ENCODE data around the gene PPFIA1. TPM values are rescaled to one million over a fixed set of nuclear protein-coding genes. Genes with fewer than 3 reads are reported as not detected.

PPFIA1 gene
- total RNA-seq, 4 donors from 2014 or later, result 34.9 to 141 (median 69.7) TPM

DNA sequence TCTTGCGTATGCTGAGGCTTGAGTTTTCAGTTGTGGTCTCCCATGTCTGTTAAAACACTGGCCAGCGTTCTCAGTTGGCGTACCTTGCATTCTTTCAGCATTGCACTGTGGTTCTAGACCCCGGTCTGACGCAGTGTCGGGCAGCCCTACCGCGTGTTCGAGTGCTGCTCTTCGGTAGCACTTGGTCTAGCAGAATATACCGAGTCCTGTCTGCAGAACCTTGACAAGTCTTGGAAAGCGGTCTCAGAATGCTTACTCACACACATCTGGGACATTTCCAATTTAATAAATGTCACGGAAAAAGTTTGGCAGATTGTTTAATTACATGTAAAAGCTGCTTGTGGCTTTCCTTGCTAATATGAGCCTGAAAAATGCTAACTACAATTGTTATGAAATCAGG, 32.6 kb downstream of the PPFIA1 start:
- 55% methylated on average over 13 of the region's 13 CpGs for WGBS
- TF ChIP-seq EP300 (IDR thresholded peaks at IDR 0.05) (no peak), POLR2AphosphoS5 (IDR thresholded peaks at IDR 0.05) (no peak), POLR2A (IDR thresholded peaks at IDR 0.05) (no peak)
- TF ChIP-seq, protein P1, sequence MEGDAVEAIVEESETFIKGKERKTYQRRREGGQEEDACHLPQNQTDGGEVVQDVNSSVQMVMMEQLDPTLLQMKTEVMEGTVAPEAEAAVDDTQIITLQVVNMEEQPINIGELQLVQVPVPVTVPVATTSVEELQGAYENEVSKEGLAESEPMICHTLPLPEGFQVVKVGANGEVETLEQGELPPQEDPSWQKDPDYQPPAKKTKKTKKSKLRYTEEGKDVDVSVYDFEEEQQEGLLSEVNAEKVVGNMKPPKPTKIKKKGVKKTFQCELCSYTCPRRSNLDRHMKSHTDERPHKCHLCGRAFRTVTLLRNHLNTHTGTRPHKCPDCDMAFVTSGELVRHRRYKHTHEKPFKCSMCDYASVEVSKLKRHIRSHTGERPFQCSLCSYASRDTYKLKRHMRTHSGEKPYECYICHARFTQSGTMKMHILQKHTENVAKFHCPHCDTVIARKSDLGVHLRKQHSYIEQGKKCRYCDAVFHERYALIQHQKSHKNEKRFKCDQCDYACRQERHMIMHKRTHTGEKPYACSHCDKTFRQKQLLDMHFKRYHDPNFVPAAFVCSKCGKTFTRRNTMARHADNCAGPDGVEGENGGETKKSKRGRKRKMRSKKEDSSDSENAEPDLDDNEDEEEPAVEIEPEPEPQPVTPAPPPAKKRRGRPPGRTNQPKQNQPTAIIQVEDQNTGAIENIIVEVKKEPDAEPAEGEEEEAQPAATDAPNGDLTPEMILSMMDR (IDR thresholded peaks at IDR 0.05), result no peak
- DNase-seq (ENCODE audit: low spot score in 2 of 2), result peak in 1 of 2 donors; percentile 26
- H3K27me3 ChIP-seq, result no peaks in the 10 kb centered on the region
- no peak overlapping the region for H3K4me3 ChIP-seq
- H3K36me3 ChIP-seq, result peaks cover 10% of the 10 kb centered on the region
- H3K9me3 ChIP-seq, result no peaks in the 10 kb centered on the region
- no peak overlapping the region for H3K27ac ChIP-seq
- H3K4me1 ChIP-seq, result peaks cover 22% of the 10 kb centered on the region

DNA sequence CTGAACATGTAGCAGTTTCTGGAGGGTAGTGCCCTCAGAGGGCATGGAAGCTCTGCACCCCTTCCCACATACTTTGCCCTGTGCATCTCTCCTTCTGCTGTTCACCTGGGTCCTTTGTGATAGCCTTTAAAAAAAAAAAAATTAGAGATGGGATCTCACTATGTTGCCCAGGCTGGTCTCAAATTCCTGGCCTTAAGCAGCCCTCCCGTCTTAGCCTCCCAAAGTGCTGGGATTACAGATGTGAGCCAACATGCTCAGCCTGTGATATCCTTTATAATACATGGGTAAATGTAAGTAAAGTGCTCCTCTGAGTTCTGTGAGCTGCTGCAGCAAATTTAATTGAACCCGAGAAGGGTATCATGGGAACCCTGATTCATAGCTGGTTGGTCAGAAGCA, 33.7 kb downstream of the PPFIA1 start:
- no peak for TF ChIP-seq EP300 (IDR thresholded peaks at IDR 0.05)
- TF ChIP-seq POLR2A (IDR thresholded peaks at IDR 0.05), result no peak
- TF ChIP-seq, protein P1 (IDR thresholded peaks at IDR 0.05), result no peak
- TF ChIP-seq POLR2AphosphoS5 (IDR thresholded peaks at IDR 0.05), result no peak
- WGBS, result 88% methylated on average over 2 of the region's 2 CpGs
- H3K4me1 ChIP-seq, result peaks cover 22% of the 10 kb centered on the region

DNA sequence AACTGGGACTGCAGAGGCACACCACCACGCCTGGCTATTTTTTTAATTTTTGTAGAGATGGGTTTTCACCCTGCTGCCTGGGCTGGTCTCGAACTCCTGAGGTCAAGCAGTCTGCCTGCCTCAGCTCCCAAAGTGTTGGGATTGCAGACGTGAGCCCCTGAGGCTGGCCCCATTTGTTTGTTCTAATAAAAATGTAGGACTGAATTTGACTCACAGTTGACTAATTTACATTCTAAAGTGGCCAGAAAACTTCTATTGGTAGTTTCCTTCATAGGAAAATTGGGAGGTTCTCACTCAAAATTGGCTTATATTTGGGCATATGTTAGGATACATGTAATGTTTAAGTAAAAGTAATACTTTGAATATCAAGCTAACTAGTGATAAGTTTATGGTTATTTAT, 35.0 kb downstream of the PPFIA1 start:
- Histone ChIP-seq H3K27me3 (no peaks in the 10 kb centered on the region), H3K4me1 (peaks cover 22% of the 10 kb centered on the region), H3K9me3 (no peaks in the 10 kb centered on the region), H3K4me3 (no peak overlapping the region), H3K27ac (no peak overlapping the region), H3K36me3 (peaks cover 5% of the 10 kb centered on the region)
- 96% methylated on average over 3 of the region's 3 CpGs for whole genome bisulfite sequencing
- DNase-seq (ENCODE audit: low spot score in 2 of 2), result peak in 1 of 2 donors; percentile 3
- TF ChIP-seq POLR2AphosphoS5 (IDR thresholded peaks at IDR 0.05) (no peak), EP300 (IDR thresholded peaks at IDR 0.05) (no peak), POLR2A (IDR thresholded peaks at IDR 0.05) (no peak)
- TF ChIP-seq, protein P1 (IDR thresholded peaks at IDR 0.05), result no peak

More for the DNA sequence above, 33.7 kb downstream of the PPFIA1 start:
- Histone ChIP-seq H3K36me3 (peaks cover 10% of the 10 kb centered on the region), H3K27me3 (no peaks in the 10 kb centered on the region), H3K9me3 (no peaks in the 10 kb centered on the region), H3K4me3 (no peak overlapping the region), H3K27ac (no peak overlapping the region)
- DNase-seq (ENCODE audit: low spot score in 2 of 2), result peak in 1 of 2 donors; percentile 9

DNA sequence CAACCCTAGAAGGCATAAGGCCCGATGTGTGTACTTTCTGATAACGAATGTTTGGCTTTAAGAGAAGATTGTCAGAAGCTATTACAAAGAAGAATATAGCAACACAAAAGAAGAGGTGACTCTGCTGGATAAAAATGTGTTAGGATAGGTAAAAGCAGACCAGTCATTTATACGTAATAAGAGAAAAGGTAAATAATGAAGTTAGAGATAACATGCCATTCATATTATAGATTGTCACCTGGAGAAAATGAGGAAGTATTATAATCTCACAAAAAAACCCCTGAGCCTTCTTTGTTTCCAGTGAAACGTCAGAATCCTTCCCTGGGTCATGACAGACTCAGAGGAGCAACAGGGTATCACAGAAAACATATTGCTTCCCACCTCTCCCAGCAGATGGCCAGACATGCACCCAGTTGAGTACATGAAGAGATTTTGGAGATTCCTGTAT, 36.1 kb downstream of the PPFIA1 start:
- no peak overlapping the region for H3K27ac ChIP-seq
- WGBS, result 77% methylated on average over 4 of the region's 4 CpGs
- no peaks in the 10 kb centered on the region for H3K27me3 ChIP-seq
- DNase-seq (ENCODE audit: low spot score in 2 of 2), result no peak
- peaks cover 5% of the 10 kb centered on the region for H3K36me3 ChIP-seq
- H3K9me3 ChIP-seq, result no peaks in the 10 kb centered on the region
- peaks cover 22% of the 10 kb centered on the region for H3K4me1 ChIP-seq
- TF ChIP-seq EP300 (IDR thresholded peaks at IDR 0.05), result no peak
- no peak for TF ChIP-seq POLR2AphosphoS5 (IDR thresholded peaks at IDR 0.05)
- TF ChIP-seq, protein P1 (IDR thresholded peaks at IDR 0.05), result no peak
- no peak for TF ChIP-seq POLR2A (IDR thresholded peaks at IDR 0.05)
- H3K4me3 ChIP-seq, result no peak overlapping the region

DNA sequence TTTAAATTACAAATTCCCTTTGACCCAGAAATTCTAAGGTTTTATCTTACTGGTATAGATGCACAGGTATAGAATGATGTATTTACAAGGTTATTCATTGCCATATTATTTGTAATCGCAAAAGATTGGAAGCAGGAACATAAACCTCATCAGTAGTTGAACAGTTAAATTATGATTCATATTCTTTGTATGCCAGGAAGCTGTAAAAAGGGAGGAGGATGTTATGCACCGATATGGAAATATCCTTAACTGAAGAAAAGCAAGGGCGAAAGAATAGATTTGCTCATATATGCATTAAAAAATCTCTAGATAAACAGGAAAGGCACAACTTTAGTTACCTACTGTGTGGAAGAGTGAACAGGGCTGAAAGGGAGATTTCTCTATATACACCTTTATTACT, 36.7 kb downstream of the PPFIA1 start:
- peaks cover 5% of the 10 kb centered on the region for H3K36me3 ChIP-seq
- H3K27ac ChIP-seq, result no peak overlapping the region
- no peak overlapping the region for H3K4me3 ChIP-seq
- 42% methylated on average over 3 of the region's 3 CpGs for WGBS
- peaks cover 17% of the 10 kb centered on the region for H3K4me1 ChIP-seq
- no peaks in the 10 kb centered on the region for H3K27me3 ChIP-seq
- H3K9me3 ChIP-seq, result no peaks in the 10 kb centered on the region
- TF ChIP-seq, protein P1 (IDR thresholded peaks at IDR 0.05), result no peak
- TF ChIP-seq POLR2A (IDR thresholded peaks at IDR 0.05) (no peak), POLR2AphosphoS5 (IDR thresholded peaks at IDR 0.05) (no peak), EP300 (IDR thresholded peaks at IDR 0.05) (no peak)
- DNase-seq (ENCODE audit: low spot score in 2 of 2), result no peak
